Activated T-helper 1 cell treated with Interleukin-2 at 50 U/mL for 16 hours (primary cell): ENCODE results near the gene GIPC3.

Experiments
- DNase-seq: peaks from one replicate; pipeline ENCODE4 v3.0.0-alpha.2; 2020; ENCODE audit warnings: low read depth

The GIPC3 gene

DNA sequence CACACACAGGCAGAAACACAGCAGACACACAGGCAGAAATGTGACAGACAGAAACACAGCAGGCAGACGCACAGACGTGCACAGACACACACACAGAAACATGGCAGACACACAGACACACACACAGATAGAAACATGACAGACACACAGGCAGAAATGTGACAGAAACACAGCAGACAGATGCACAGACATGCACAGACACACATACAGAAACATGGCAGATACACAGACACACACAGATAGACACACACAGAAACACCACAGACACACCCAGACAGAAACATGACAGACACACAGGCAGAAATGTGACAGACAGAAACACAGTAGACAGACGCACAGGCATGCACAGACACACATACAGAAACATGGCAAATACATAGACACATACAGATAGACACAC, 20.1 kb downstream of the GIPC3 start:
- no peak for DNase-seq

DNA sequence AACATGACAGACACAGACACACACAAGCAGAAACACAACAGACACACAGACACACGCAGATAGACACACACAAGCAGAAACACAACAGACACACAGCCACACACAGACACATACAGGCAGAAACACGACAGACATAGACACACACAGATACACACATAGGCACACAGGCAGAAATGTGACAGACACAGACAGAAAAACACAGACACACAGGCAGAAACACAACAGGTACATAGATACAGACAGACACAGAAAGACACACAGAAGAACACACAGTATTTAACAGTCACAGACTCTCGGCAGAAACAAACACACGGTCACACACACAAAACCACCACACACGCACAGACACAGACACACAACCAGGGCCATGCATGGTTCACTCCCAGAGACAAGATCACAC, 20.5 kb downstream of the GIPC3 start:
- no peak for DNase-seq

DNA sequence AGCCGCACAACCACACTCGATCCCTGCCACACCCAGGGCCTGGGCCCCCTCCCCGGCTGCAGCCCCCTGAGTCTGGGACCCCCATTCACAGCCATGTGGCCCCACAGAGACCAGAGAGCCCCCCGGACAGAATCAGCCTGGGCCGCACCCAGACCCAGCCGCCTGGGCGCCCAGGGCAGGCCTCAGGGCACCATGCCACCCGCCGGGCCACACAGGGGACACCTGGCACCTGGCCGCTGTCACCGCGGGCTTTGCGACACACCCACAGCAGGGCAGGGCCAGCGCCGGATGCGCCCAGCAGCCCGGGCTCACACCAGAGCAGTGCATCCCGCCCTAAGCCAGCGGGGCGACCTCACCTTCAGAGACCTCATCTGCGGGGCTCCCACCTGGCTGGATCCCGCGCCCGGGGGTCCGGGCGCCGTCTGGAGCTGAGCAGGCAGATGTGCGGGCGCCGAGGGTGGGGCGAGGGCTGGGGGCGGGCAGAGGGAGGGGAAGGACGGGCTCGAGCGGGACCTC, 21.0 kb downstream of the GIPC3 start:
- no peak for DNase-seq

DNA sequence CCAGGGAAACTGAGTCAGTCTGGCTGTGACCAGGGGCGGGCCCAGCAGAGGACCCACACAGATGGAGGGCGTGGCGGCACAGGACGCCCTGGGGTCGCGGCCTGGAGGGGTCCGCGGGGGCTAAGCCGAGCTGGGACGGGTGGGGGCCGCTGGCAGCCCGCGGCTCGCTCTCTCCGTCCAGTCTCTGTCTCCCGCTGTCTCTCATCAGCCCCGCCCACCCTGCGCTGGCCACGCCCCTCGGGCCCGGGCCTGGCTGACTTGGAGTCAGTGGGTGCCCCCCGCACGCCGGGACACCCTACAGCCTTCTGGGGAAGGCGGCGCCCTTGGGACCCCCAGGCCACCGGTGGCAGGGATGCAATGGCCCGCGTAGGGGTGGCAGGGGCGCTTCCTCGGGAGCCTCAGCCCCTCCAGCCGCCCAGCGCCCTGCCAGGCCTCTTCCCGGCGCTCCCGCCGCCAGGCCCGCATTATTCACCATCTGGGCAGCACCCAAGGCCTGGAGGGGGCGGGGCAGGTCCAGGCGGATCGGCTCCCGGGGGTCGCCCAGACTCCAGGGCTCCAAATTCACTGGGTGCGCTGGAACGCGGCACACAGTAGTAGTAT, 21.5 kb downstream of the GIPC3 start, which contains the start of gene TBXA2R:
TBXA2R (minus strand) TSS at position 186 of the 600 bp plus-strand sequence. CDS start 6,241 bp downstream, outside the sequence.
- DNase-seq = no peak

DNA sequence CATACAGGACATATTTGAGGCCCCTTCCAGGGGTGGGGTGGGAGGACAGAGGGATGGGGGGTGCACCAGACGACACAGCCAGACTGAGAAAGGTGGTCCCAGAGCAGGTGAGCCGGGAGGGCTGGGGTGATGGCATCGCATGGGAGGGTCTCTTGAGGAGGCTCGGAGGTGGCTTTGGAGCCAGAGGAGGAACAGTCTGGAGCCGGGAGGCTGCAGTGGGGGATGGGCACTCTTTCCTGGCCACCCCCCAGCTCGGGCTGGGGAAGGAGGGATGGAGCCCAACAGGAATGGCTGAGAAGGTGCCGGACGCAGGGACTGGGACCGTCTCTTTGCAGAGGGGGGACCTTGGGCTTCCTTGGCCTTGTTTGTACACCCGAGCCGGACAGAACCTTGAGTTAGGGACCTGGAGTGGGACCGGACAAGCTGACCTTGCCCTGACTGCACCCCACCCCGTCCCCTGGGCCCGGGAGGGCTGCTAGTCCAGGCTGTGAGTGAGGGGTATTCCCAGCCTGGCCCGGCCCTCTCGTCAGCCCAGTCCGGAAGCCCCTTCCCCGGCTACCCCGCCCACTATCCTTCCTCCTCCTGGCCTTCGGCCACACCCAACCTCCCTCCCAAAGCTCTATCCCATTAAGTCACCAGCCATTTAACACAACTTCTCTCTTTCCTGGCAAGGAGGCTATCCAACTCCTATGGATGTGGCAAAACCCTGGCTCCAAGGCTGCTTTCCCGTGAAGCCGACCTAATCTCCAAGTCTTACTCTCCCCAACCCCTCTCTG, 22.2 kb downstream of the GIPC3 start:
- no peak for DNase-seq

DNA sequence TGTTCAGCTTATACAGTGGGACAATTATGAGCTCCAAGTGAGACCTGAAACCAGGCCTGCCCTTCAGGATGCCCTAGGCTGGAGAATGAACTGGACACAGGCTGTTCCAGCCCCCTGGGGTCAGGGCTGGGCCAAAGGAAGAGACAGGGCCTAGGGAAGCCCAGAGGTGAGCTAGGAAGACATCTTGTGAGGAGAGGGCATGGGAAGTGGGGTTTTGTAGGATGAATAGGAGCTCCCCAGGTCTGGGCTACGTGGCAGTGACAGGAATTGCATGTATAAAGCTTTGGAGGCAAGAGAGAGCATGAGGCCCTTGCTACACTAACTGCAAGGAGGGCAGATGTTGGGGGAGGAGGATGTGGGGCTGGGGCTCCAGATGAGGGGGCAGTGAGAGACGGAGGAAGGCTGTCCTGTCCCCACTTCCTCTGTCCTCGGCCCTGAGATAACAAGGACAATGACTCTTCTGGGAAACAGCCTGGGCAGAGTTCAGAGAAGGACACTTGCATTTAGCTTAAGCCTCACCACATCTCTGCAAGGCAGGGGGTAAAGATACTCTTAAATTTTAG, 22.9 kb downstream of the GIPC3 start:
- DNase-seq = no peak

DNA sequence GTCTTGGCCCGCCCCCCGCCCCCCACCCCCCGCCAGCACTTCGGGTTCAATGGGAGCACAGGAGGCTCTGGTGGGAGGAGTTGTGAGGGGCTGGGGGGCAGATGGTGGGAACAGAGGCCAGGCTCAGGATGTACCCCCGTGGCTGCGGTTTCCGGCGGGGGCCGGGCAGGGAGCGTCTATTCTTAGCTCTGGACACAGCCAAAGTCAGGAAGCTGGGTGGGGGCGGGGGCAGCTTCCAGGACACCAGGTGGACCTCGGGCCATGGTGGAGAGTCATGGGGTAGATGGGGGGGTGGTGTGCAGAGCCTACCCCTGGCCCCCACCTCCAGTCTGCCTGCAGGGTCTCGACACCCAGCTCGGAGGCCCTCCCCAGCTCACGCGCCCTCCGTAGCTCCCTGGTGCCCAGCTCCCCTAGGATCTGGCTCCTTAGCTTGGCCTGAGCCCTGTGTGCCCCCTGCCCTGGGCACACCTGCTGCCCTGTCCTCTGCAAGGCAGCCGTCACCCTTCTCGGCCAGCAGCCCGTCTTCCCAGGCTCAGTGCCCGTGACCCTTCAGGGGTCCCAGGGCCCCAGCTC, 23.6 kb downstream of the GIPC3 start:
- no peak for DNase-seq

DNA sequence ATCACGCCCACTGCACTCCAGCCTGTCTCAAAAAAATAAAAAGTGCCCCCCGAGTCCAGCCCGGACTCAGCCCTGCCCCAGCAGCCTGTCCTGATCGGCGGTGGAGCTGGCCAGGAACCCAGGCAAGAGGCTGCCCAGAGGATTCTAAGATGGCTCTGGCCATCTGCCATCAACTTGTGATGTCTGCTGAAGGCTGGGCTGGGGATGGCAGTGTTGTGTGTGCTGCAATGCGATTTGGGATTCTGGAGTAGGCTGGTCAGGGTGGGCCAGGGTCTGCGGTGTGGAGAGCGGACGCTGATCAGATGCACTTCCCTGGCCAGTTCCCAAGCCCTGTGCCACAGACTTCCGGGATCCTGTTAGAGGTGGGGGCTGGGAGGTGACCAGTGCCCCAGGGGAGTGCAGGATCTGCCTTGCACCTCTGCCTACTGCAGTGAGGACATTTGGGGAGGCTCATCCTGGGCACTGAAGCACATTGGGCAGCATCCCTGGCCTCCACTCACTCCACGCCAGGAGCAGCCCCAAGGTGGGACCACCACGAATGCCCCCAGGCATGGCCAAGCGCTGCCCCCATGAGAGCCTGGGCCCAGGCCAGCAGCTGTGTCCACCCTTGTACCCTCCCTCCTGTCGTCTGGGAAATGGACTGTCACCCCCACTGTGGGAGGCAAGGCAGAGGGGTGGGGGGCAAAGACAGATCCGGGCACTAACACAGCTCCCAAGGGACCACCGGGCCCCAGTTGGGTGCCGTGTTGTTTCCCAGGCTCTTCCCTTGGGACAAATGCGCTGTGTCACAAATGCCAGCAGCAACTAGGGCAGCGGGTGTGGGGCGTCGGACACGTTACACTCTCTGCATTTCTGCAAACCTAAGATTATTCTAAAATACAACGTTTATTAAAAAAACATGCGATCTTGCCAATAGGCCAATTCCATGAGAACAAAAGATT, 24.8 kb downstream of the GIPC3 start:
- DNase-seq = no peak

DNA sequence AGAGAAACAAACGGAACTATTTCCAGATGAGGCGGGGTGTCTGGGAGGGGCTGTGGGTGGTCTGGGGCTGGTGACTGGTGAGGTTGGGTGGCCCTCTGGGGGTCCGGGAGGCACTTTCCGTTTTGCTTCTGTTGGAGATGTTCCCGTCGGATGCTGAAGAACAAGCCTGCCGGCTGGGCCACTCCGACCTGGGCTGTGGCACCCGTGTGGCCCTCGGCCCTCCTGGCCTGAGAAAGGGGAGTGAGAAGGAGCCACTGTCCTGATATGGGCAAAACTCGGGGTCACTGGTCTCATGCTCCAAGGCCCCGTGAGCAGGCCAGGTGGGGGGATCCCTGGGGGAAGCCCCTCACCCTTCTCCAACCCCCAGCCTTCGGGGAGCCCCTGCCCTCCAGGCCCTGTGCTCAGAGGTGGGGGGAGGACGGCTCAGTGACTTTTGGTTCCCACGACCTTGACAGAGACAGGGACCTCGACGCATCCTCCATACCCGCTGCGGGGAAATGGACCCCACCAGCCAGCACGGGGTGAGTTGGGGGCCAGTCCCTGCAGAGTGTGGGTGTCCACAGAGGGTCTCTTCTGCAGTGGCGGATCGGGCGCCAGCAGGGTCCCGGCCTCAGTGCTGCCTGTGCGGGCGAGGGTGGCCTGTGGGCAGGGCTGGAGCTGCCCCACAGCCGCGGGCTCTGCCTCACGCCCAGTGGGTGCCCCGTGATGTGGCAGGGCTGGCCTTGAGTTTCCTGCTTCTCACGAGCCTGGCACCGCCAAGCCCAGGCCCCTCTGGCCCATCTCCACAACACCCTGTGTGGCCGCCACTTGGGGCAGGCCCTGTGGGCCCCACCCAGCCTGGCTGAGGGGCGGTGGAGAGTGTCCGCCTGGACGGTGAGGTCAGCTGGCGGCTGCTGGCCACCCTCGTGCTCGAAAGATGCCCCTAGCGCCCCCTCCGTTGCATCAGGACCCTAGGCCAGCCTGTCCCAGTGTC, 25.8 kb downstream of the GIPC3 start:
- DNase-seq = no peak

DNA sequence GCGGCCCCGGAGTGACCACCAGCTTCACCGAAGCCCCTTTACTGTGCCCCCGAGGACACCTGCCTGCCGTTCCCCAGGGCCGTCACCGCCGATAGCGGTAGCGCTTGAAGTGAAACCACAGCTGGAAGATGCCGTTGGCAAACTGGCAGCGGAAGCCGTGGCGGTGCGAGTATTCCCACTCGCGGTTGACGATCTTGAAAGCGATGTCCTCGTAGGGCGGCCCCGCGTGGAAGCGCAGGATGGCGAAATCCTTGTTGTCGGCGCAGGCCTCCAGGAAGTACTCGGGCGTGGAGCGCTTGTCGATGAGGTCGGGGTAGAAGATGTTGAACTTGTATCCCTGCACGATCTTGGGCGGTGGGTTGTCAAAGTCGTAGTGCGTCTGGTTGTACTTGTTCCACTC, 26.6 kb downstream of the GIPC3 start:
- DNase-seq = no peak

DNA sequence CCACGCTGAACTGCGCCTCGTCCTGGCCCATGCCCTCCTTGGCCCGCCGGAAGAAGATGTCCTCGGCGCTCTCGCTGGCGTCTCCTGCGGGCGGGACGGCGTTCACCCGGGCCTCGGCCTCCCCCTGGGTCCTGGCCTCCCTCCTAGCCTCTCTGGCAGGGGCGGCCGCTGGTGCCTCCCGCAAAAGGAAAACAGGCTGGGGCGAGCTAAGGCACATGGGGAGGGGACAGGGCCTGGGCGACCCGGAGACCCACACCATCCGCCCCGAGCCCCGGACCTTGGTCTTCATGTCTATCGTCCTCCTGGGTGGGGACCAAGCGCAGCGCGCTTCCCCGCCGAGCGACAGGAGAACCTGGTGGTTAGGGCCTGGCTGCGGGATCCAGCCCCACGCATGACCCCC, 27.1 kb downstream of the GIPC3 start:
- DNase-seq = no peak

DNA sequence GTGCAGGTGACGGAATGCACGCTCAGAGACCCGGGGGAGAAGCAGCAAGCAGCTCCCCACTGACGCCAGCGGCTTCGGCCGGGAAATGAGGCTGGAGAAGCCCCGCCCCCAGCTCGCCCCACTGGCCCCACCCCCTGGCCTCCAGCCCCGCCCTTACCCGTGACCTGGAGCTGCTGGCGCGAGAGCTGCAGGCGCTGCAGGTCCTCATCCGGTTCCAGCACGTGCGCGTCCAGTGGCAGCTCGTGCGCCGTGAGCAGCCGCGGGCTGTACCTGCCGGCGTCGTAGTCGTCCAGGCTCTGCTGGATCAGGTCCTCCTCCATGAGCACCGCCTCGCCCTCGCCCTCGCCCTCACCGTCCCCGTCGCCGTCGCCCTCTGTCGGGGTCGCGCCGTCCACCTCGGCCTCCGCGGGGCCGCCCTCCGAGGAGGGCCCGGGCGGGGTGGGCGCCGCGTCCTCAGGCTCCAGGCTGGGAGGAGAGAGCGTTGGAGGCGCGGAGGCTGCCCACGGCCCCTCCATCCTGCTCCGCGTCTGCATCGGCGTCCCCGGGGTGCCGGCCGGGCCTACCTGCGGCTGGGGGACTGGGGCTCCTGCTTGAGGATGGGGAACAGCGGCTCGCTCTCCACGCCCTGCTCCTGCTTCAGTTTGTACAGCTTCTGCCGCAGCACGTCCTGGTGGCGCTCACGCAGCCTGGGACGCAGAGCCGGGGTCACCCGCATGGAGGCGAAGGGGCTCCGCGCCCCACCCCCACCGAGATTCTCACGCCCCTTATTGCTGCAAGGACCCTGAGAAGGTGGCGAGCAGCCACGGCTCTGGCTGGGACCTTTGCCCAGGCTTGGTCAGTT, 27.8 kb downstream of the GIPC3 start:
- DNase-seq = no peak

DNA sequence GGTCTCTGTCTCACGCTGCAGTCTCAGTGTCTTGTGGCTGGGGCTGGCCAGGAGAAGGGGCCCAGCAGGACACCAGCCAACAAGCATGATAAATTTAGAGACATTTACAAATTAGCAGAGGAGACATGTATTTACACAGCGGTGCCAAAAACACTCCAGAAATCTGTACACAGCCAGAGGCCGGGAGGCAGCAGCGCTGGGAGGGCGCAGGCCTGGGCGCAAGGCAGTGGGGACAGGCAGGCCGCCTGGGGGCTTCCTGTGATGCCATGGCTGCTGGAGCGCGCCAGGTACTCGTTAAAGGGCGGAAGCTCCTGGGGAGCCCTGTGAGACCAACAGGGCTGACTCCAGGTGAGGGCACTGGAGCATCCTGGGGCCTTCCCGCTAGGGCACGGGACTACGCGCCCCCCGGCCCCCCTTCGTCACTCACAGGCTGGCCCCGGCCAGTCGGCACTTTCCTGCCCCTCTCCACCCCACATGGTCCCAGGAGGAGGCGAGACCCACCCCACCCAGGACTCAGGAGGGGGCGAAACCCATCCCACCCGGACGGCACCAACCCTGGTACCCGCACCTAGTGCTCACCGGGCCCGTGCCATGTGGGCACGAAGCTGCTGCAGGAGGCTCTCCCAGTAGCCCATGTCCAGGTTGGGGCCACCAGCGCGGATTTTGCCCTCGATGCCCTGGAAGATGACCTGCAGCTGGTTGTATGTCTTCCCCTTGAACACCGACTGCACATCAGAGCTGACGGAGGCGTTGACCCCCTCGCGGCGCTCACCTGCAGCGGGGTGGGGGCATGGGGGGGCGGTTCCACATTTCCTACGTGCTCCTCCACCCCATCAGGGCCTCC, 28.8 kb downstream of the GIPC3 start:
- no peak for DNase-seq

DNA sequence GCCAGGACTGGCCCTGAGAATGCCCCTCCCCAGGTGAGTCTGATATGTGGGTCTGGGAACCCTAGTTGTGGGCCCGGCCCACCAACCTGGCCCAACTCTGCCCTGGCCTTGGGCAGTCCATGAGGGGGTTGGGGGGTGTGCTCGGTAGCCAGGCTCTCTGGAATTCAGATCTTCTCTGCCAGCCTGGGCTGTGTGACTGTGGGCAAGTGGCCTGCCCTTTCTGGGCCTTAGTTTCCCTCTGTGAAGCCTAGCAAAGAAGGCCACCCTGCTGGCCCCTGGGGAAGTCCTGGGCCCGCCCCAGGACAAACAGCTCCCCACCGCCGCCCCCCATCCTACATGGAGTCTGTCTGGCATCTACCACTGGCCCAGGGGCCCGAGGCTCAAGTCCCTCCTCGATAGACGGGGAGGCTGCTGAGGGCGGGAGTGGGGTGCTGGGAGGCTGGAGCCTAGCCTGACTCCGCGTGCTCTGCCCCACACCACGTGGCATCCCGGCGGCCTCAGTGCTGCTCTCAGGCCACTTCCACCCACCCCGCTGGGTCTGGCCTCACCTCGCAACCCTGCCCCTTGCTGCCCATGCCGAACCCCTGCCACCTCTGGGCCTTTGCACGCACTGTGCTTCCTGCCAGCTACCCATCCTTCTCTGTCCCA, 29.7 kb downstream of the GIPC3 start:
- no peak for DNase-seq

DNA sequence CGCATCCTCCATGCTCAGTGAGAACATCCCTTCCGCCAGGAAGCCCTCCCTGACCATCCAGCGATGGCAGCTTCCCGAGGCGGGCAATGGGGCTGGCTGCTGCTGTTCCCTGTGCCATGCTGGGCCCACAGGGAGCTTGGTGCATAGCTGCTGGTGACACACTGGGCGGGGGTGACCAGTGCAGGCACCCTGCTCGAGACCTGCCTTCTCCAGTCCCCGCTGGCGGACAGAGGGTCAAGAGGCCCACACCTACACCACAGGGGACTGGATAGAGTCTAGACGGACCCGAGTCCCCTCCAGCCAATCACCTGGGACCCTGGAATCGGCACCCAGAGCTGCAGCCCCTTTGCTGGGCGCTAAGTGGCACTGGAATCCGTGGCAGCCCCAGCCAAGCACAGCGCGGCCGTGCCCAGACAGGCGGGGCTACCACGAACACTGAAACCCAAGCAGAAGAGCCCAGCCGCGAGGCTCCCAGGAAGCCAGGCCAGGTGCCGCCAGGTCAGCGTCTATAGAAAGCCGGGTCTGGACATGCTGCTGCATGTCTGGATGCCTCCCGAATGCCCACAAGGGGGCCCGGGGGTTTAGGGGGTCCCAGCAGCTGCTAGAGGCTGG, 30.4 kb downstream of the GIPC3 start:
- DNase-seq = no peak

DNA sequence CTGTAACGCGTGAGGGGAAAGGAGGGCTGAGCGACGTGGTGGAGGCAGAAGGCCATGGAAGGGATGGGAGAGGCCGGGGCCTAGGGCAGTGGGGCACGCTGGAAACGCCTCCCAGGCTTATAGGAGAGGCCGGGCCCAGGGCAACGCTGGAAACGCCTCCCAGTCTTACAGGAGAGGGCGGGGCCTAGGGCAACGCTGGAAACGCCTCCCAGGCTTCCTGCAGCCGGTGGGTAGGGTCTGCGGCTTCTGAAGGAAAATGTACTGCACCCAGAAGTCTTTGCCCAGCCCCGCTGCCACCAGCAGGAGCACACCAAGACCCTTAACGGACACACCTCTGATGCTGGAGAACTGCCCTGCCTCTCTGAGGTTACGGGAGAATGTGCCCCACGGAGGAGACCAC, 32.2 kb downstream of the GIPC3 start:
- DNase-seq = no peak

DNA sequence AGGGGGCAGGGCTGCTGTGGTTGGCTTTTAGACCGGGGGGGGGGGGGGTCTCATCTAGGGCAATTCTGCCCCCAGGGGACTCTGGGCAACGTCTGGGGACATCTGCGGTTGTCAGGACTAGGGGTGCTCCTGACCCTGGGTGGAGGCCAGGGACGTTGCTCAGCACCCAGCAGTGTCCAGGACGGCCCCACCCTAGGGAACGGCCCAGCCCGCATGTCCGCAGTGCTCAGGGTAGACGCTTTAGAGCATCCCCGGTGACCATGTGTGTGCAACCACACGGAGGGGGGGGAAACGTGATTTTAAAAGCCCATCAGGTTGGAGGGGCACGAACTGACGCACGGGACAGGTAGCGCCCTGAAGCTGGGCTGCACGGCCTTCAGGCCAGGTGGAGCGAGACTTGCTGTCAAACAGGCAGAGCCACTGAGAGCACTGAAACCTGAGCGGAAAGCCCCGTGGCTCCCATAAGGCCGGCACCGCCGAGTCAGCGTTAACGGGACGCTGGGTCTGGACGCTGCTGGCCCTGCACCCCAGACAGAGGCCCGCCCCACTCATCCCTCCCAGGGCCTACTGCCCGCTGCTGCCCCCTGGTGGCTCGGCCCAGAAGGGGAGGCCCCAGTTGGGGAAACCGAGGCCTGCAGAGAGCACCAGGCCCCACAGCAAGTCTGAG, 33.0 kb downstream of the GIPC3 start:
- peak; percentile 26 for DNase-seq
